HG03354 (cell line): ENCODE data around the gene GGCX.

Experiments
- ATAC-seq: cut with Tn5 transposase; IDR thresholded peaks from one replicate; pipeline ENCODE4 v1.9.1; 2021; ENCODE audit warnings: mild to moderate bottlenecking; ENCODE audit not compliant: unreplicated experiment, poor library complexity, severe bottlenecking

GGCX gene

GRCh38 chr2:85497944-85498630 is 63.2 kb downstream of the GGCX start:
- no peak for ATAC-seq

GRCh38 chr2:85496436-85496835 is 64.9 kb downstream of the GGCX start:
- no peak for ATAC-seq
